Thymus (tissue), 14 donors: Measurements from ENCODE around the gene TESK2. TPM values are rescaled to one million over a fixed set of nuclear protein-coding genes. Genes with fewer than 3 reads are reported as not detected.
"Not testable (repeated sequence)": the region's sequence is repeated elsewhere in the genome, so short reads cannot be mapped to it uniquely, and the experiment has no call there.

Source experiments
- DNase-seq, 9 donors: peaks; one replicate each; pipeline ENCODE4 v3.0.0-alpha.2; 2013; ENCODE audit warnings: low spot score in 9 of 9, low read depth in 6 of 9, missing footprints in 1 of 9
- H3K27ac ChIP-seq, 2 donors: one replicate each; pipeline ENCODE4 v1.5.1; 2013; ENCODE audit warnings: control low read depth in 1 of 2, low read depth in 1 of 2, low read length in 1 of 2, mild to moderate bottlenecking in 1 of 2, moderate library complexity in 1 of 2
- H3K27me3 ChIP-seq, 2 donors: one replicate each; pipeline ENCODE4 v1.5.1; 2013; ENCODE audit warnings: low read length in 1 of 2; ENCODE audit not compliant: control insufficient read depth in 2 of 2, insufficient read depth in 1 of 2
- H3K36me3 ChIP-seq, 2 donors: one replicate each; pipeline ENCODE4 v1.5.1; 2013; ENCODE audit warnings: low read length in 1 of 2, mild to moderate bottlenecking in 1 of 2, moderate library complexity in 1 of 2; ENCODE audit not compliant: control insufficient read depth in 2 of 2, insufficient read depth in 2 of 2
- H3K4me1 ChIP-seq, 2 donors: one replicate each; pipeline ENCODE4 v1.5.1; 2013; ENCODE audit warnings: low read length in 2 of 2; ENCODE audit not compliant: control insufficient read depth in 2 of 2, insufficient read depth in 2 of 2
- H3K4me3 ChIP-seq, 2 donors: one replicate each; pipeline ENCODE4 v1.5.1; 2013; ENCODE audit warnings: low read length in 2 of 2, control low read depth in 1 of 2, mild to moderate bottlenecking in 1 of 2
- H3K9me3 ChIP-seq, 2 donors: one replicate each; pipeline ENCODE4 v1.5.1; 2013; ENCODE audit warnings: low read length in 1 of 2, mild to moderate bottlenecking in 1 of 2; ENCODE audit not compliant: control insufficient read depth in 2 of 2, insufficient read depth in 1 of 2
- WGBS: extraction: QIAGEN DNeasy Blood & Tissue Kit; methylation state at CpG from one replicate; pipeline ENCODE4 v1.1.7; 2013; 5-methylcytosine and 5-hydroxymethylcytosine counted together
- long read RNA-seq, 10 donors: transcript quantifications; one replicate each; lab custom pipeline, GENCODE V29; 2026
- polyA plus RNA-seq: library from polyadenylated mRNA; stranded (reverse); fragments of 200-250 nt; gene quantifications from one replicate; pipeline ENCODE4 v1.2.3, GENCODE V29; 2013
- total RNA-seq: library from RNA; stranded (reverse); fragments of 120-200 nt; gene quantifications from one replicate; pipeline ENCODE4 v1.2.4, GENCODE V29; 2013
- donor health status: healthy.

Gene TESK2
- 3.9 TPM for total RNA-seq
- polyA plus RNA-seq, result 6.6 TPM
- long read RNA-seq, donor 1, result 0 reads
- long read RNA-seq, donor 2, partial matches to known transcripts, result 0 of 1 reads
- long read RNA-seq, donor 2, other reads (novel, unspliced or antisense), result 0 of 1 reads
- long read RNA-seq, donor 3, result 0 reads
- long read RNA-seq, donor 4, partial matches to known transcripts, result 270 of 337 reads
- long read RNA-seq, donor 4, other reads (novel, unspliced or antisense), result 66 of 337 reads
- long read RNA-seq, donor 5, result 0 reads
- long read RNA-seq, donor 6, result 0 reads
- long read RNA-seq, donor 7, partial matches to known transcripts, result 522 of 579 reads
- long read RNA-seq, donor 7, other reads (novel, unspliced or antisense), result 57 of 579 reads
- long read RNA-seq, donor 8, result 0 reads
- long read RNA-seq, donor 9, result 0 reads
- long read RNA-seq, donor 10, result 0 reads

DNA sequence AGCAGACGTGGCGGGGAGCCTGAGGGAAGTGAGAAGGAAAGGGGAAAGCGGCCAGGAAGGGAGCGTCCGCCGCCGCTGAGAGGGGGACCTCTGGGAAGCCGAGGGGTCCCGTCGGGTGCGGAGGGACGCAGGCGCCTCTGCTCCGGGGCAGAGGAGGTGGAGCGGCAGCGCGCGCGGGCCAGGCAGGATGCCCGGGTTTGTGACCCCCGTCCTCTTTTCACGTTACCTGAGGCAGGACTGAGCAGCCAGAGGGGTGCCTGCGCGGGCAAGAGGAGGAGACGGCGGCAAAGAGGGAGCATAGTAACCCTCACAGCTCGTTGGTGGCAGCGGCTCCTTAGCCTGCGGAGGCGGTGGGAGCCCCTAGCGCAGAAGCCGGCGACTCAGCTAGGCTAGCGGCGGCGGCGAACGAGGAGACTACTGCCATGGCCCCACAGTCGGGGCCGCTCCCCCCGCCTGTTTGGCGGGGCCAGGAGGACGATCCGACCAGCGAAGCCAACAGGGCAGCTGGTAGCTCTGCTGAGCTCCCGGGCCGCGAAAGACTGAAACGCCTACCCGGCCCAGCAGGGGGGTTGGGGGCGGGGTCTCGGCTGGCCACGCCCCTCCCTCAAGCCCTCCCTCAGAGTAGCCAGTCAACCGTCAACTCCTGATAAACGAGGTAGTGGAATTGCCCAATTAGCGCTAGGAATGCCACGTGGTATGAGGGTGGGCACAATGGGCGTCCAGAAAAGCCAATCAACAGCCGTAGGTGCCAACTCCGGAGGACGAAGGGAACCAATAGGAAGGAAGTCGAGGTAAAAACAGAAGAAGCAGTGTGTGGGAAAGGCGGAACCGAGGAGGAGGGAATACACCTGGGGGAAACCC, at the start of gene TESK2:
Gene TESK2, minus strand, starts transcription at position 538 of the 861 bp plus-strand sequence. CDS start 33,378 bp downstream, outside the sequence.
- H3K4me1 ChIP-seq, result peaks cover 5 to 15% of the 10 kb centered on the region in 2 donors
- peak within 1 kb of the TSS; percentile 69 to 76 for H3K4me3 ChIP-seq
- peak; percentile 89 to 99 (median 97) for DNase-seq
- peaks cover 0 to 17% of the 10 kb centered on the region in 2 donors for H3K27me3 ChIP-seq
- H3K9me3 ChIP-seq, result no peaks in the 10 kb centered on the region
- peak within 1 kb of the TSS; percentile 50 to 67 for H3K27ac ChIP-seq
- under 1% methylated on average over 64 of the region's 64 CpGs for WGBS
- H3K36me3 ChIP-seq, result peaks cover 0 to 5% of the 10 kb centered on the region in 2 donors

GRCh38 chr1:45536886-45537285, 45.9 kb upstream of the TESK2 start:
- WGBS, result 86% methylated on average over 4 of the region's 4 CpGs

GRCh38 chr1:45535988-45536766, 45.2 kb upstream of the TESK2 start:
- no peak overlapping the region for H3K4me3 ChIP-seq
- 95% methylated on average over 6 of the region's 6 CpGs for WGBS
- H3K27ac ChIP-seq, result no peak overlapping the region
- no peaks in the 10 kb centered on the region for H3K9me3 ChIP-seq
- H3K27me3 ChIP-seq, result no peaks in the 10 kb centered on the region
- no peaks in the 10 kb centered on the region for H3K36me3 ChIP-seq
- DNase-seq, result no peak
- H3K4me1 ChIP-seq, result no peaks in the 10 kb centered on the region

More at GRCh38 chr1:45536886-45537285, 45.9 kb upstream of the TESK2 start:
- Histone ChIP-seq H3K4me1 (no peaks in the 10 kb centered on the region), H3K27ac (no peak overlapping the region), H3K9me3 (no peaks in the 10 kb centered on the region), H3K27me3 (no peaks in the 10 kb centered on the region), H3K36me3 (no peaks in the 10 kb centered on the region), H3K4me3 (no peak overlapping the region)
- DNase-seq, result no peak

GRCh38 chr1:45531873-45532272, 40.9 kb upstream of the TESK2 start:
- Histone ChIP-seq H3K27me3 (no peaks in the 10 kb centered on the region), H3K36me3 (no peaks in the 10 kb centered on the region), H3K9me3 (no peaks in the 10 kb centered on the region), H3K27ac (no peak overlapping the region), H3K4me3 (no peak overlapping the region), H3K4me1 (no peaks in the 10 kb centered on the region)
- DNase-seq, result no peak
- WGBS, result 91% methylated on average over 5 of the region's 5 CpGs

- H3K36me3 ChIP-seq, result no peaks in the 10 kb centered on the region
- H3K4me1 ChIP-seq, result no peaks in the 10 kb centered on the region
- H3K27ac ChIP-seq, result no peak overlapping the region
- no peaks in the 10 kb centered on the region for H3K9me3 ChIP-seq
- WGBS, result 98% methylated on average over 11 of the region's 11 CpGs
- no peak for DNase-seq
- no peaks in the 10 kb centered on the region for H3K27me3 ChIP-seq
- H3K4me3 ChIP-seq, result no peak overlapping the region
These were observed 39.7 kb upstream of the TESK2 start for GRCh38 chr1:45530632-45531135.

- no peak for DNase-seq
- H3K9me3 ChIP-seq, result no peaks in the 10 kb centered on the region
- no peak overlapping the region for H3K4me3 ChIP-seq
- 100% methylated on average over 1 of the region's 1 CpG for WGBS
- H3K36me3 ChIP-seq, result no peaks in the 10 kb centered on the region
- H3K4me1 ChIP-seq, result peaks cover 0 to 4% of the 10 kb centered on the region in 2 donors
- no peak overlapping the region for H3K27ac ChIP-seq
- H3K27me3 ChIP-seq, result no peaks in the 10 kb centered on the region
These were observed 35.2 kb upstream of the TESK2 start for GRCh38 chr1:45526135-45526644.

DNA sequence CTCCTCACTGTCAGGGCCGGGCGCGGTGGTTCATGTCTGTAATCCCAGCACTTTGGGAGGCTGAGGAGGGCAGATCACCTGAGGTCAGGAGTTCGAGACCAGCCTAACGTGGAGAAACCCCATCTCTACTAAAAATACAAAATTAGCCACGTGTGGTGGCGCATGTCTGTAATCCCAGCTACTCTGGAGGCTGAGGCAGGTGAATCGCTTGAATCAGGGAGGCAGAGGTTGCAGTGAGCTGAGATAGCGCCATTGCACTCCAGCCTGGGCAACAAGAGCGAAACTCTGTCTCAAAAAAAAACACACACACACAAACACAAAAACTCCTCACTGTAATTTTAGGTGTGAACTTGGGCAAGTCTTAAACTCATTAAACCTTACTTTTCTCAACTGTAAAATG, 33.0 kb upstream of the TESK2 start:
- not testable (repeated sequence) for H3K4me3 ChIP-seq, H3K27ac ChIP-seq, DNase-seq, H3K27me3 ChIP-seq, H3K9me3 ChIP-seq, H3K36me3 ChIP-seq
- 92% methylated on average over 10 of the region's 10 CpGs for WGBS
- H3K4me1 ChIP-seq, result peaks cover 7 to 18% of the 10 kb centered on the region in 2 donors

- not testable (repeated sequence) for H3K36me3 ChIP-seq, H3K27ac ChIP-seq, DNase-seq, H3K27me3 ChIP-seq, H3K4me3 ChIP-seq, H3K9me3 ChIP-seq
- 25% methylated on average over 2 of the region's 2 CpGs for WGBS
- peaks cover 9 to 19% of the 10 kb centered on the region in 2 donors for H3K4me1 ChIP-seq
These were observed 32.6 kb upstream of the TESK2 start for GRCh38 chr1:45523516-45523915.
